HG02973 (cell line): ENCODE results near the gene KRTAP2-1.
"Not testable (repeated sequence)": the region's sequence is repeated elsewhere in the genome, so short reads cannot be mapped to it uniquely, and the experiment has no call there.

Source experiments
- ATAC-seq: cut with Tn5 transposase; IDR thresholded peaks from one replicate; pipeline ENCODE4 v1.9.1; 2021; ENCODE audit warnings: moderate library complexity; ENCODE audit not compliant: unreplicated experiment

KRTAP2-1 gene

DNA sequence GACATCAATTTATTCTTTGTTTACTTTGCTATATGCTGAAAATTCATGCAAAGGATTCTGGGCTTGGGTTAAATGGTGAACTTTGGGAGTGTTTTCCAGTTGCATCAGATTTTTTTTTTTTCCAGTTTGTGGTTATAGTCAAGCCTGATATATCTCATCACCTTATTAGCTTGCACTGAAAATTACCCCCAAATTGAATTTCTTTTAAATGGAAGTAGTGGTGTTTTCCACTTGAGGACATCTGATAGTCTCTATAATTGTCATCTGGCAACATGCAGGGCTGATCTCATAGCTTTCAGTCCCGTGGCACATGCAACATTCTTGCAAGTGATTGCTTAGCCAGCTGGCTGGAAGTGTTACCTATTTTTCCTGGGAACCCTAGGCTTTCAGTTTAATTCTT is 33.5 kb downstream of the KRTAP2-1 start:
- ATAC-seq = no peak

DNA sequence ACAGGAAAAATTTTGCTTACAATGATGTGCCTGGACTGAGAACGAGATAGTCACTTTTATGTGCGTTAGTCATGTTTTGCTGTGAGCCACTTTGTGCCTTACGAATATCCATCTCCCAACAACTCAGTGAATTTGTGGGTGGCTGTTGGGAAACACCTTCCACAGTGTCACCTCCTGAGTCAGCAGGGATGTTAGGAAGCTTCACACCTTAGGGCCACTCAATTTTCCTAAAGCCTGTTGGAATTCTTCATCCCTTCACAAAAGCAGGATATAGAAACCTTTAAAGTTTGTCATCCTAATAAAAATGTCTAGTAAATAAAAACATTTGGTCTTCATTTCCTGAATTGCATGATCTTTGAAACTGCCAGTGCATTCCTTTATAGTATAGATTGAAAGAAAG is 33.9 kb downstream of the KRTAP2-1 start:
- no peak for ATAC-seq

DNA sequence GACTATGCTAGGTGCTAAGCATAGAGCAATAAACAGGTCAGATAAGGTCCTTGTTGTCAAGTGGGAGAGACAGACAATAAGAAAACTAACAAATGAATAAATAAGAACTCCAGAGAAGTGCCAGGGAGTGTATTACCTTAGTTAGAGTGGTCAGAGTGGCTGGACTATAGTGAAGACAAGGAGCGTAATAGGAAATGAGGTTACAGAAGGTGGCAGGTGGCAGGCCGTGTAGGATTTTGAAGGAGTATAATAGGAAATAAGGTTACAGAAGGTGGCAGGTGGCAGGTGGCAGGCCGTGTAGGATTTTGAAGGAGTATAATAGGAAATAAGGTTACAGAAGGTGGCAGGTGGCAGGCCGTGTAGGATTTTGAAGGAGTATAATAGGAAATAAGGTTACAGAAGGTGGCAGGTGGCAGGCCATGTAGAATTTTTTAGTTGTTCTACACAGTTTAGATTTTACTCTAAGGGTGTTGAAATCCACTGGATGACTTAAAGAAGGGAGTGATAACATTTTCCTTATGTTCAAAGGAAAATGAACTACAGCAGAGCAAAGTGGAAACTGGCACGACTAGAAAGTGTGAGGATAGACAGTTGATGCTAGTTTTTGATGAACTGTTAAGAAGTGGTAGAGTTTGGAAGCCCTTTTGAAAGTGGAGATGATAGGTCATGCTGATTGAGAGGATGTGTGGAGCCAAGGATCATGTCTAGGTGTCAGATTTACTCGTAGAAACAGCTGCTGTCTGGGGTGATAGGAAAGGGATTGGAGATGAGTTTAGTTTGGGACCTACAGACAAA is 34.6 kb downstream of the KRTAP2-1 start:
- ATAC-seq = no peak

DNA sequence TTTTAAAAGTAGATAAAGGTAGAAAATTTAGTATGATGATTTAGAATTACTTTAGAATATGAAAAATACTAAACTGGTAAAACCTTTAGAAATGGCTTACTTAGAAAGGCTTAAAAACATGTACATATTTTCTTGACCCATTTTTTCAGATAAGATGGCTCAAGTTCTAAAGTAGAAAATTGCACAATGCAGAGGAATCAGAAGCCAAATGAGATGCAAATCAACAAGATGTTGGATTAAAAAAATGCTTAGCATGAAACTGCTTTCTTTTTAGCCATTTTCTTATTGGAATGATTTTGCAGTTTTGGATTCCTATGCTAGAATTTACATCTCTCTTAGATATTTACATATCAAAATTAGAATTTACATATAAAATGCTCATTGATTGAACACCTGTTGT is 36.7 kb downstream of the KRTAP2-1 start:
- no peak for ATAC-seq

DNA sequence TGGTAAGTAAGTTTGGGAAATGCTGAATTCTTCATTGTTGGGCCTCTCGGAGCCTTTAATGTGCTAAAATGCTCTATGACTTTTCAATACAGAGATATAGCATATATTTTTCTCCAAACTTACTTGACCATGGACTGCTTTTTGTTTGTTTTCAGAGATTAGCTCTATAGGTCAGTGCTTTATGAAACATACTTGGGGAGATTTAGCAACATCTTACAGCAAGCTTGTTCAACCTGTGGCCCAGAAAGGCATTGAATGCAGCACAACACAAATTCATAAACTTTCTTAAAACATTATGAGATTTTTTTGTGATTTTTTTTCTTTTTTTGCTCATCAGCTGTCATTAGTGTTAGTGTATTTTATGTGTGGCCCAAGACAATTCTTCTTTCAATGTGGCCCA is 37.2 kb downstream of the KRTAP2-1 start:
- ATAC-seq = no peak

DNA sequence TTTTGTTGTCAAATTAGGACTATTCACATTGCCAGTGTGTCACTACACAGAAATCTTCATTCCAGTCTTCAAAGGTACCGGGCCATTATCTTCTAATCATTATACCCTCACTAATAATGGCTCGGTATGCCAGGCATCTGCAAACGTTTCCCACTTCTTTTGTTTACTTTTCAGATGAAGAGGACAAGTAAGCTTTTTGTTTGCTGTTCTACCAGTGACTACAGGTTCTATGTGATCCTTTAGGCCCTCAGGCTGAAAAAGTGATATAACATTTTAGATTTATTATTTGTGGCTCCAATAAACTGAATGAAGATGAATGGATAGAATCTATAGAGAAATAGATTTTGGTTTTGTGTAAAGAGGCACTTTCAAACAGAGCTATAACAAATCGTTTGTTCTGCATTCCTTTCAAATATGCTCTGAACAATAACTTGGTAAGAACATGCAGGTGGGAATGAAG is 37.8 kb downstream of the KRTAP2-1 start:
- no peak for ATAC-seq

DNA sequence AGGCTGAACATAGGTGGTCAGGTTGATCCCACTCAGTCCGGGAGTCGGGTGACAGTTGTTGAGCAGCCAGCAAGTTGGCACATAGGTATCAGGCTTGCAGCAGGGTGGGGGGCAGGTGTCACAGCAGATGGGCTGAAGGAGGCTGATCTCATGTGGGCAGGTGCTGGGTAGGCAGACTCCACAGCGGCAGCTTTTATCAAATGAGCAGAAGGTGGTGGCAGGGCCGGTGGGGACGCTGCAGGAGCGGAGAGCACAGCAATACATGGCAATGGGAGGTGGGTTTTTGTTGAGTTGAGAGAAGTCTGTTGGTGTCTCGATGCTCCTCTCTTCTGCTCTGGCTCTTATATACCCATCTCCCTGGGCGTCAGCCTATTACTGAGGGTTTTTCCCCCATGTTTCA is 38.3 kb downstream of the KRTAP2-1 start, which contains the start of gene KRTAP3-1:
KRTAP3-1 (minus strand) TSS at position 318 of the 400 bp plus-strand sequence; CDS start at position 264, 54 bp downstream.
- ATAC-seq = no peak

DNA sequence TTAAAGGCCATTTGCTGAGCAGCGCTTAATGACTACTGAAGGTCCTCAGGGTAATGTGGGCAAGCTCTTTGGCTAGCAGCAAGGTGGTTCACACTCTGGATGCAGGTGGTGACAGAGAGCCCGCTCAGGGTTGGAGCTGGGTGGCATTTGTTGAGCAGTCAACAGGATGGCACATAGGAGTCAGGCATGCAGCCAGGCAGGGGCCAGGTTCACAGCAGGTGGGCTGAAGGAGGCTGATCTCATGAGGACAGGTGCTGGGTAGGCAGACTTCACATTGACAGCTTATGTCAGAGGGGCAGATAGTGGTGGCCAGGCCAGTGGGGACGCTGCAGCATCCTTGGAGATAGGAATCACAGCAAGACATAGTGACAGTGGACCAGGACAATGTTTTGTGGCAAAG is 42.7 kb downstream of the KRTAP2-1 start:
- no peak for ATAC-seq

DNA sequence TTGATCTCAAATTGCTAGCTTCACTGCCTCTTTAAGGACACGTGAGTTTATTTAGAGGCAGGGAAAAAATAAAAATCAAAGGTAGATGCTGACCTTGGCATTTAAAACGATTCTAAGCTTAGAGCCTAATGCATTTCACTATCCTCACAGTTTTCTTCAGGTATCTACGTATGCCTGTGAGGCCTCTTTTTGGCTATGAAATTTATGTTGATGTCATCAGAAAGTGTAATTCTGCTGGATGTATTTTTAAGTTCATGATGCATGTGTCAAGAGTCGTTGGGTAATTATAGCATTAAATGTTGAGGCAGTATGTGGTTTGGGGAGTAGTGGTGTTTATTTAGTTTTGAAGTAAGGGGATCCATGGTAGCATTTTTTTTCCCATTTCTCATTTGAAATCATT is 43.2 kb downstream of the KRTAP2-1 start:
- no peak for ATAC-seq

DNA sequence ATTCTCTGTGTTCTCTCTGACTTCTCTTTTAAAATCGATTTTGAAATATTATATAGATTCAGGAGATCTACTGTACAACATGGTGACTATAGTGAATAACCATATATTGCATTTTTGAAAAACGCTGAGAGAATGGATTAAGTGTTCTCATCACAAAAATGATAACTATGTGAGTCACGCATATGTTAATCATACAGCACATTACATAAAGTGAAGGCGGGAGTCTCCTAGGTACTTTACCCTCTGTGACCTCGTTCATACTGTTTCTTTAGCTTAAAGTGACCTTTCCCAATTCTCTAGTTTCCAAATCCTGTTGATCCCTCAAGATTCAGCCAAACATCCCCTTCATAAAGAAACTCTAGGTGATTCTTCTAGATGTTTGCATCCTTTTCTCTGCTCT is 44.3 kb downstream of the KRTAP2-1 start:
- no peak for ATAC-seq

DNA sequence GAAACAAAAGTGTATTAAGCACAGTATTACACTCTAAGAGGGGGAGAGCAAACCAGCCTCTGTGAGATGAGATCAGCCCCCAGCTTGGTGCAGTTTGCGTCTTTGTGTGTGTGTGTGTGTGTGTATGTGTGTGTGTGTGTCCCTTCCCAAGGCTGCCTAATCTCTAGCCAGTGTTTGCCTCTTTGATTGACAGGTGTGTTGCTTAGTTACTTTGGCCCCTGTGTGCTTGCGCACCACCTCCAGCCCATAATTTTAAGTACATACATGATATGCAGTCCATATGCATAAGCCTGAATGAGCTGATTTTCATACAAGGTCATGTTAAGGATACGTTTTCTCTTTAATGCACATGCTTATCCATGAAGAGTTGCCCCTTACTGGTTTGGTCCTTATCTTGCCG is 45.3 kb downstream of the KRTAP2-1 start:
- ATAC-seq = no peak

DNA sequence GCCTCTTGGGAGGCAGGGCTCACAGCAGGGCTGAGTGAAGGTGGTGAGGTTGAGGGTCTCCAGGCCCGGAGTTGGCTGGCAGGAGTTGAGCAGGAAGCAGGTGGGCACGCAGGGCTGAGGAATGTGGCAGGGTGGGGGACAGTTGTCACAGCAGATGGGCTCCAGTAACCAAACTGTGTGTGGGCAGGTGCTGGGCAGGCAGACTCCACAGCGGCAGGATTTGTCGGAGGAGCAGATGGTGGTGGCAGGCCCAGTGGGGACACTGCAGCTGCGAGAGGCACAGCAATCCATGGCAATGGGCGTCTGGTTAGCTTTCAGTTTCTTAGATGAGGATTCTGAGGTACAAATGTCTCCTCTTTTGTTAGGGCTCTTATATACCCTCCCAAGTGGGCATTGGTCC is 47.6 kb downstream of the KRTAP2-1 start, which contains the start of gene KRTAP3-2:
KRTAP3-2 (minus strand) TSS at position 344 of the 400 bp plus-strand sequence; CDS start at position 291, 53 bp downstream.
- ATAC-seq = not testable (repeated sequence)

DNA sequence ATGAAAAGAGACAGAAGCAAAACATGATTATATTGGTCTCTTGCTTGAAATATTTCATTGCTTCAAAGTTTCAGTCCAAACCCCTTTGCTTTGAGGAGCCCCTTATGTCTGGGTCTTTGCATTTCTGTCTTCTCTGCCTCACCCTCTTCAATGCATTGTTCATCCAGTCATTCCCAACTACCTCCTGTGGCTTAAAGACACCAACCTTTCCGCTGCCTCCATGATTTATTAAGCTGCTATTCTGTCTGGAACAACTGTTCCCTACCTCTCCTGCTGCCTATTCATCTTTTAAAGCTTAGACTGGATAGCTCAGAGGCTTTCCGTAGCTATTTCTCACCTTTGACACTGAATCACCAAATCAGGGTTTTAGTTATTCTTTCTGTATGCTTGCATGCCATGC is 49.8 kb downstream of the KRTAP2-1 start:
- no peak for ATAC-seq

DNA sequence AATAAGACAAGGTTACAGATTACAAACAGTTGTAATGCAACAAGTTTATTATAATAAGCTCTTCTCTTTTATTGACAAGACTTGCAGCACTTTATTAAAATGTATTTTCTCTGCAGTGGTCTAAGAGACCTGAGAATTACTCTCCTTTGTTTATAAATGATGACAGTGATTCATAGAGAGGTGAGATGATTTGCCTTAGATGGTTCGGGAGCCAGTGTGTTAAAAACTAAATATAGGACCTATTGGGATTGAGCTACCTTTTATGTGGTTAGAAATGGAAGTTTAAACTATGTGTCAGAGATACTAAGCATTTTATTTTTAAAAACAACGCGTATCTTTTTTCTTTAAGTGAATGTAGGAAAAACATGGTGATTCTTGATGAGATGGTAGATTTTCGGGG is 50.3 kb downstream of the KRTAP2-1 start:
- no peak for ATAC-seq
